Measurements from ENCODE around the gene TMEM74B. TPM values are rescaled to one million over a fixed set of nuclear protein-coding genes. Genes with fewer than 3 reads are reported as not detected.

TMEM74B gene
- total RNA-seq, 1 donor from 2014 or later = 0.85 TPM

- peaks cover 9% of the 10 kb centered on the region for H3K36me3 Mint-ChIP-seq
- peaks cover 12% of the 10 kb centered on the region for H3K27me3 Mint-ChIP-seq (ENCODE audit: low read depth)
- no peaks in the 10 kb centered on the region for H3K9me3 Mint-ChIP-seq
- no peak for DNase-seq (ENCODE audit: low spot score in 2 of 2, unreplicated experiment in 2 of 2)
- H3K4me3 Mint-ChIP-seq = no peak overlapping the region
- no peak for TF ChIP-seq CTCF (IDR thresholded peaks at IDR 0.05; ENCODE audit: unreplicated experiment)
- H3K4me1 Mint-ChIP-seq = no peaks in the 10 kb centered on the region
- H3K27ac Mint-ChIP-seq = no peak overlapping the region
These were observed 7.1 kb downstream of the TMEM74B start for GRCh38 chr20:1177680-1178079.

- no peak overlapping the region for H3K4me3 Mint-ChIP-seq
- peaks cover 16% of the 10 kb centered on the region for H3K36me3 Mint-ChIP-seq
- no peaks in the 10 kb centered on the region for H3K9me3 Mint-ChIP-seq
- H3K27me3 Mint-ChIP-seq (ENCODE audit: low read depth) = no peaks in the 10 kb centered on the region
- no peaks in the 10 kb centered on the region for H3K4me1 Mint-ChIP-seq
- DNase-seq (ENCODE audit: low spot score in 2 of 2, unreplicated experiment in 2 of 2) = no peak
- no peak for TF ChIP-seq CTCF (IDR thresholded peaks at IDR 0.05; ENCODE audit: unreplicated experiment)
- H3K27ac Mint-ChIP-seq = no peak overlapping the region
These were observed 10.0 kb downstream of the TMEM74B start for GRCh38 chr20:1174787-1175186.

GRCh38 chr20:1173698-1174097, 11.1 kb downstream of the TMEM74B start:
- no peaks in the 10 kb centered on the region for H3K9me3 Mint-ChIP-seq
- no peak overlapping the region for H3K4me3 Mint-ChIP-seq
- TF ChIP-seq CTCF (IDR thresholded peaks at IDR 0.05; ENCODE audit: unreplicated experiment) = no peak
- no peak overlapping the region for H3K27ac Mint-ChIP-seq
- no peaks in the 10 kb centered on the region for H3K27me3 Mint-ChIP-seq (ENCODE audit: low read depth)
- peaks cover 20% of the 10 kb centered on the region for H3K36me3 Mint-ChIP-seq
- no peak for DNase-seq (ENCODE audit: low spot score in 2 of 2, unreplicated experiment in 2 of 2)
- no peaks in the 10 kb centered on the region for H3K4me1 Mint-ChIP-seq

- H3K36me3 Mint-ChIP-seq = peaks cover 40% of the 10 kb centered on the region
- H3K9me3 Mint-ChIP-seq = no peaks in the 10 kb centered on the region
- TF ChIP-seq CTCF (IDR thresholded peaks at IDR 0.05; ENCODE audit: unreplicated experiment) = no peak
- peak in 1 of 2 experiments; percentile 71 for DNase-seq (ENCODE audit: low spot score in 2 of 2, unreplicated experiment in 2 of 2)
- no peaks in the 10 kb centered on the region for H3K4me1 Mint-ChIP-seq
- H3K27ac Mint-ChIP-seq = no peak overlapping the region
- no peaks in the 10 kb centered on the region for H3K27me3 Mint-ChIP-seq (ENCODE audit: low read depth)
- no peak overlapping the region for H3K4me3 Mint-ChIP-seq
These were observed 13.2 kb downstream of the TMEM74B start for GRCh38 chr20:1171461-1172093.

- Mint-ChIP-seq H3K27ac (no peak overlapping the region), H3K36me3 (peaks cover 53% of the 10 kb centered on the region), H3K9me3 (no peaks in the 10 kb centered on the region), H3K27me3 (ENCODE audit: low read depth) (no peaks in the 10 kb centered on the region), H3K4me3 (no peak overlapping the region), H3K4me1 (no peaks in the 10 kb centered on the region)
- DNase-seq (ENCODE audit: low spot score in 2 of 2, unreplicated experiment in 2 of 2) = no peak
- no peak for TF ChIP-seq CTCF (IDR thresholded peaks at IDR 0.05; ENCODE audit: unreplicated experiment)
These were observed 15.6 kb downstream of the TMEM74B start for GRCh38 chr20:1169224-1169623.
